Gastrocnemius medialis (tissue), 4 donors: ENCODE measurements around the gene SMIM33. TPM values are rescaled to one million over a fixed set of nuclear protein-coding genes. Genes with fewer than 3 reads are reported as not detected.
"Not testable (repeated sequence)": the region's sequence is repeated elsewhere in the genome, so short reads cannot be mapped to it uniquely, and the experiment has no call there.

ENCODE experiments used
- ATAC-seq, 2 donors: fragments of 150-250 bp; one replicate each; pipeline ENCODE4 v1.9.1; 2016
- DNase-seq, 2 donors: peaks; one replicate each; pipeline ENCODE4 v3.0.0-alpha.2; 2019
- H3K27ac ChIP-seq, 4 donors: fragments of 200-600 bp; sonication (generic); 1 replicate in 1 of 4; 2 replicates in 3 of 4; pipeline ENCODE4 v1.5.1; 2016 to 2018; ENCODE audit warnings: mild to moderate bottlenecking in 2 of 4, moderate library complexity in 1 of 4
- H3K27me3 ChIP-seq, 3 donors: fragments of 200-600 bp; sonication (generic) in 2 of 3; 1 replicate in 1 of 3; 2 replicates in 2 of 3; pipeline versions ENCODE4 v1.5.1 to v1.6.0; 2016 to 2019; ENCODE audit warnings: mild to moderate bottlenecking in 1 of 3, moderate library complexity in 1 of 3
- H3K36me3 ChIP-seq, 2 donors: fragments of 200-600 bp; sonication (generic) in 1 of 2; one replicate each; pipeline ENCODE4 v1.5.1; 2017 to 2018
- H3K4me1 ChIP-seq, 2 donors: fragments of 200-600 bp; sonication (generic) in 1 of 2; one replicate each; pipeline ENCODE4 v1.5.1; 2016 to 2017; ENCODE audit warnings: mild to moderate bottlenecking in 2 of 2
- H3K4me3 ChIP-seq, 4 donors: fragments of 200-600 bp; sonication (generic) in 3 of 4; 1 replicate in 1 of 4; 2 replicates in 3 of 4; pipeline ENCODE4 v1.5.1; 2016 to 2019; ENCODE audit warnings: mild to moderate bottlenecking in 2 of 4
- H3K9me3 ChIP-seq, 3 donors: fragments of 200-600 bp; sonication (generic) in 2 of 3; 1 replicate in 1 of 3; 2 replicates in 2 of 3; pipeline ENCODE4 v1.5.1; 2016 to 2019
- POLR2A ChIP-seq, 2 donors: fragments of 450-650 bp; IDR thresholded peaks; one replicate each; pipeline ENCODE4 v1.6.1; 2017; ENCODE audit warnings: antibody characterized with exemption in 2 of 2, mild to moderate bottlenecking in 2 of 2, moderate library complexity in 2 of 2
- in situ Hi-C, 4 donors: fragments of 200-750 bp; cut with MboI; loops; one replicate each; pipeline versions ENCODE4 v1.15.0 to v1.8.0; 2017; ENCODE audit warnings: low sequenced_read_pairs in 4 of 4
- intact Hi-C: fragments of 100-400 bp; cut with DNase I; formaldehyde crosslinking; loops from one replicate; pipeline ENCODE4 v1.15.1; 2023; ENCODE audit warnings: low total_unique reads
- total RNA-seq, 4 donors: library from RNA; depleted of rRNA; stranded (reverse); fragments of >200 nt; gene quantifications; one replicate each; pipeline versions ENCODE4 v1.1.0 to v1.2.3, GENCODE V29; 2016
- TF ChIP-seq, protein P1 (sequence below), 5 experiments: fragments of 450-650 bp in 3 of 5; fragments of 200-600 bp in 2 of 5; sonication (generic) in 2 of 5; IDR thresholded peaks in 4 of 5; conservative IDR thresholded peaks in 1 of 5; 1 replicate in 4 of 5; 2 replicates in 1 of 5; pipeline ENCODE4 v1.5.1; 2016 to 2019; ENCODE audit warnings: antibody characterized with exemption in 5 of 5, mild to moderate bottlenecking in 3 of 5, moderate library complexity in 3 of 5

The SMIM33 gene
- total RNA-seq, 4 donors from 2014 or later: not detected

DNA sequence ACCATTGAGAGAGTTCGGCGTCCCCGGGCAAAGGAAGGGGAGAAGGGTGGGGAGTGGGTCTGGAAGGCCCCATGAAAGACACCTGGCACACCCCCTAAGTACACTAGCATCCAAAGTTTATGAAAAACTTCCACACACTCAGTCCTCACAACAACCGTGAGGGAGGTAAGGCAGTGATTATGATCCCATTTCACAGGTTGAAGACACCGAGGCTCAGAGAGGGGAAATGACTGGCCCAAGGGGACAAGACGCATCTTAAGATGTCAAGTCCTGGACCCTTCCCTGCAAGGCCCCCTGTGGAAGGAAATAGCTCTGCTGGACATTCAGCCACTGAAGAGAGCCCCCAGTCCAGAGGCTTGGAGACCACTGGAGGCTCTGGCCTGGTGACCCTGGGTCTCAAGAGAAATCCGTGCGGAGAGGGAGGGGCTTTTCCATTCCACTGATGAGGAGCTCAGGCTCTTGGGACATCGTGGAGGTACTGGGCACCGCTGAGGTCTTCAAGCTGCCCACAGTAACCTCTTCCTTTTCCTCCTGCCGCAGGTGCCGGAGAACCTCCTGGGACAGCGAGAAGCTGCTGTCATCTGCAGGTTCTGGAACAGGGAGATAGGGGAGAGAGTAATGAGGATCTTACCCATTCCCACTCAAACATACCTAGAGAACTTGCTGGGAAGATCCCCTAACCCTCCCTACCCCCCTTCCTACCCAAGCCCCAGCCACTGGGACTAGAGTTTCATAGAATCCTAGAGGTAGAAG, 5.2 kb downstream of the SMIM33 start:
- no peak for ATAC-seq
- Histone ChIP-seq H3K4me3 (no peak overlapping the region), H3K4me1 (peaks cover 12 to 28% of the 10 kb centered on the region in 2 donors), H3K9me3 (no peaks in the 10 kb centered on the region), H3K27me3 (no peaks in the 10 kb centered on the region), H3K36me3 (no peaks in the 10 kb centered on the region), H3K27ac (peak overlapping the region in 1 of 4 donors; percentile 50)
- in situ Hi-C loops (no loop called here), intact Hi-C loops (no loop called here)
- no peak for DNase-seq
- TF ChIP-seq, protein P1, sequence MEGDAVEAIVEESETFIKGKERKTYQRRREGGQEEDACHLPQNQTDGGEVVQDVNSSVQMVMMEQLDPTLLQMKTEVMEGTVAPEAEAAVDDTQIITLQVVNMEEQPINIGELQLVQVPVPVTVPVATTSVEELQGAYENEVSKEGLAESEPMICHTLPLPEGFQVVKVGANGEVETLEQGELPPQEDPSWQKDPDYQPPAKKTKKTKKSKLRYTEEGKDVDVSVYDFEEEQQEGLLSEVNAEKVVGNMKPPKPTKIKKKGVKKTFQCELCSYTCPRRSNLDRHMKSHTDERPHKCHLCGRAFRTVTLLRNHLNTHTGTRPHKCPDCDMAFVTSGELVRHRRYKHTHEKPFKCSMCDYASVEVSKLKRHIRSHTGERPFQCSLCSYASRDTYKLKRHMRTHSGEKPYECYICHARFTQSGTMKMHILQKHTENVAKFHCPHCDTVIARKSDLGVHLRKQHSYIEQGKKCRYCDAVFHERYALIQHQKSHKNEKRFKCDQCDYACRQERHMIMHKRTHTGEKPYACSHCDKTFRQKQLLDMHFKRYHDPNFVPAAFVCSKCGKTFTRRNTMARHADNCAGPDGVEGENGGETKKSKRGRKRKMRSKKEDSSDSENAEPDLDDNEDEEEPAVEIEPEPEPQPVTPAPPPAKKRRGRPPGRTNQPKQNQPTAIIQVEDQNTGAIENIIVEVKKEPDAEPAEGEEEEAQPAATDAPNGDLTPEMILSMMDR (IDR thresholded peaks at IDR 0.05 in 4 of 5, conservative IDR thresholded peaks at IDR 0.05 in 1 of 5): no peak
- no peak for TF ChIP-seq POLR2A (IDR thresholded peaks at IDR 0.05)

DNA sequence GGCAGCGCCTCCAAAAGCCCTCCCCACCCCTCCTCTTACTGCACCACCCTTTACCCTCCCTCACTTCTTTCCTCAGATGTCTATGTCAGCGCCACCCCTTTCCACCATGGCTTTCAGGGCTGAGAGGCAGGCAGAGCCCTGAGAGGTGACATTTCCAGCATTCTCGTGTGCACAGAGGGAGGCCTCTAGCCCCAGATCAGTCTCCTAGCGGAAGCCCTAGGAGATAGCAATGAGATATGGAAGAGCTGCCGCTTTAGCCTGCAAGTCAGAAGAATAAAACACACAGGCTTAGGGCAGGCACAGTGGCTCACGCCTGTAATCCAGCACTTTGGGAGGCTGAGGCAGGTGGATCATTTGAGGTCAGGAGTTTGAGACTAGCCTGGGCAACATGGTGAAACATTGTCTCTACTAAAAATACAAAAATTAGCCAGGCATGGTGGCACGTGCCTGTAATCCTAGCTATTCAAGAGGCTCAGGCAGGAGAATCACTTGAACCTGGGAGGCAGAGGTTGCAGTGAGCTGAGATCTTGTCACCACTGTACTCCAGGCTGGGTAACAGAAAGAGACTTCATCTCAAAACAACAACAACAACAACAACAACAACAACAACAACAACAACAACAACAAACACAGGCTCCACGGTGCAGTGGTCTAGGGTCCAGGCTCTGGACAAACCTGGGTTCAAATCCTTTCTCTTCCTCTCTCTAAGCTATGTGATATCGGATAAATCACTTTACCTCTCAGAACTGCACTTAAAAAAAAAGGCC, 8.0 kb downstream of the SMIM33 start:
- ATAC-seq, H3K27ac ChIP-seq, H3K27me3 ChIP-seq, H3K9me3 ChIP-seq, H3K4me3 ChIP-seq, in situ Hi-C loops, DNase-seq, H3K36me3 ChIP-seq, intact Hi-C loops: not testable (repeated sequence)
- H3K4me1 ChIP-seq: peaks cover 19 to 22% of the 10 kb centered on the region in 2 donors

DNA sequence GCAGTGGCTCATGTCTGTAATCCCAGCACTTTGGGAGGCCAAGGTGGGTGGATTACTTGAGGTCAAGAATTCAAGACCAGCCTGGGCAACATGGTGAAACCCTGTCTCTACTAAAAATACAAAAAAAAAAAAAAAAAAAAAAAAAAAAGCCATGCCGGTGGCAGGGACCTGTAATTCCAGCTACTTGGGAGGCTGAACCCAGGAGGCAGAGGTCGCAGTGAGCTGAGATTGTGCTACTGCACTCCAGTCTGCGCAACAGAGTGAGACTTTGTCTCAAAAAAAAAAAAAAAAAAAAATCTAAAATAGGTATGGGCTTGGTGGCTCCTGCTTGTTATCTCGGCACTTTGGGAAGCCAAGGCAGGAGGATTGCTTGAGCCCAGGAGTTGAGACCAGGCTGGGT, 8.9 kb downstream of the SMIM33 start:
- peaks cover 16 to 19% of the 10 kb centered on the region in 2 donors for H3K4me1 ChIP-seq

DNA sequence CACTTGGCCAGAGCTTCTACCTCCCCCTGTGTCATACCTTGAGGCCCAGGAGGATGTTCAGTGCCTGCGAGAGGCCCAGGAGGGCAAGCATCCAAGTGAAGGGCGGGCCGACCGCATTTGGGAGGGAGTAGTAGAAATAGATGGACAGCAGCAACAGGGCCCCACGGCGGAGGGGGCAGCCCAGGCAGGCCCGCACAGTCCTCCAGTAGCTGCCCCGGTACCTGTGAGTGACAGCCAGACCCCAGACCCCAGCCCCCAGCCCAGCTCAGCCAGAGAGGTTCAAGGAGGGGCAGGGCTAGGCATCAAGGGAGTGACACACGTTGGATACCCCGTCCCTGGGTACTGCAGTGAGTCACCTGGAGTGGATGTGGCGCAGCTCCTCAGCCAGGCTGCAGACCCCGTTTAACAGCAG, 10.3 kb downstream of the SMIM33 start:
- DNase-seq (no peak), ATAC-seq (no peak)
- H3K4me3 ChIP-seq: peak overlapping the region; percentile 50 to 51 (median 50)
- H3K4me1 ChIP-seq: peaks cover 9 to 13% of the 10 kb centered on the region in 2 donors
- intact Hi-C loops: no loop called here
- peak overlapping the region; percentile 63 to 80 (median 75) for H3K27ac ChIP-seq
- no peaks in the 10 kb centered on the region for H3K36me3 ChIP-seq
- no peak for TF ChIP-seq POLR2A (IDR thresholded peaks at IDR 0.05)
- TF ChIP-seq, protein P1 (IDR thresholded peaks at IDR 0.05 in 4 of 5, conservative IDR thresholded peaks at IDR 0.05 in 1 of 5): no peak
- no peaks in the 10 kb centered on the region for H3K27me3 ChIP-seq
- in situ Hi-C loops: no loop called here
- H3K9me3 ChIP-seq: no peaks in the 10 kb centered on the region

More for the DNA sequence above, 8.9 kb downstream of the SMIM33 start:
- DNase-seq, H3K36me3 ChIP-seq, ATAC-seq, H3K9me3 ChIP-seq, in situ Hi-C loops, H3K27ac ChIP-seq, H3K27me3 ChIP-seq, H3K4me3 ChIP-seq, intact Hi-C loops: not testable (repeated sequence)

DNA sequence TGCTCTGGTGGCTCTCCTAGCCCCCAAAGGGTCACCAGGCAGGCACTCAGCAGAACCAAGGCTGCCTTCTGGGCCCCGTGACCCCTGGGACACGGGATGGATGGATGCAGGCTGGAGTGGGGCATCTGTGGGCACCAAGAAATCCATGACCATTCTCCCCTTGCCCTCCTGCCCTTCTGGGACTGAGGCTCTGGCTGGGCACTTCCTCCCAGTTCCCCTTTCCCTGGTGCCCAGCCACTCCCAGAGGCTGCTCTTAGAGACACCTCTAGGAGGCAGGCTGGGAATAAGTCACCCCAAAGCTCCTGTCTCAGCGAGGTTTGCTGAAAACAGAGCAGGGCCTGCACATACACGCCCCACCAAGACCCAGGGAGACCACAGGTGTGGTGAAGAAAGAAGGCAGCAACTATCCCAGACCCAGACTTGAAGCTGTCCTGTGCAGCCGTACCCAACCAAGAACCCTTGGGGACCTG, 10.8 kb downstream of the SMIM33 start:
- Histone ChIP-seq H3K4me3 (peak overlapping the region; percentile 50 to 51 (median 50)), H3K36me3 (no peaks in the 10 kb centered on the region), H3K27ac (peak overlapping the region; percentile 63 to 80 (median 75)), H3K9me3 (no peaks in the 10 kb centered on the region), H3K4me1 (peaks cover 9 to 13% of the 10 kb centered on the region in 2 donors), H3K27me3 (no peaks in the 10 kb centered on the region)
- no peak for TF ChIP-seq POLR2A (IDR thresholded peaks at IDR 0.05)
- TF ChIP-seq, protein P1 (IDR thresholded peaks at IDR 0.05 in 4 of 5, conservative IDR thresholded peaks at IDR 0.05 in 1 of 5): no peak
- ATAC-seq: peak; percentile 19 to 22
- in situ Hi-C loops: no loop called here
- DNase-seq: no peak
- intact Hi-C loops: no loop called here
